Mucosa of descending colon (tissue), 3 donors: ENCODE measurements around the gene VSTM5. TPM values are rescaled to one million over a fixed set of nuclear protein-coding genes. Genes with fewer than 3 reads are reported as not detected.
"Not testable (repeated sequence)": the region's sequence is repeated elsewhere in the genome, so short reads cannot be mapped to it uniquely, and the experiment has no call there.

Experiments
- ATAC-seq: fragments of 200-7000 bp; cut with Tn5 transposase; one replicate; pipeline ENCODE4 v1.9.1; 2020; ENCODE audit warnings: mild to moderate bottlenecking, moderate library complexity
- DNase-seq, 3 donors: peaks; one replicate each; pipeline ENCODE4 v3.0.0-alpha.2; 2020
- H3K36me3 ChIP-seq: fragments of 200-600 bp; one replicate; pipeline ENCODE4 v1.8.0; 2021; ENCODE audit warnings: low read depth, mild to moderate bottlenecking
- H3K4me1 ChIP-seq: fragments of 200-600 bp; one replicate; pipeline ENCODE4 v1.8.0; 2021; ENCODE audit warnings: low read depth, mild to moderate bottlenecking
- H3K4me3 ChIP-seq: fragments of 200-600 bp; one replicate; pipeline ENCODE4 v1.8.0; 2021; ENCODE audit warnings: mild to moderate bottlenecking
- H3K9me3 ChIP-seq: fragments of 200-600 bp; one replicate; pipeline ENCODE4 v1.8.0; 2021; ENCODE audit warnings: mild to moderate bottlenecking
- CTCF ChIP-seq: fragments of 200-600 bp; IDR thresholded peaks from one replicate; pipeline ENCODE4 v1.8.0; 2022; ENCODE audit warnings: antibody characterized with exemption, mild to moderate bottlenecking
- intact Hi-C, 2 donors: fragments of 100-400 bp; cut with DNase I in 1 of 2; cut with micrococcal nuclease in 1 of 2; formaldehyde crosslinking; loops; one replicate each; pipeline versions ENCODE4 v1.11.0 to v1.11.1; 2022; cut with DNase I, micrococcal nuclease
- long read RNA-seq, 2 donors: library from polyadenylated mRNA; unstranded; transcript quantifications; one replicate each; pipeline ENCODE4 v2.0.0, GENCODE V29; 2019 to 2021
- total RNA-seq, 3 donors: library from RNA; stranded (reverse); fragmentation: NEBNext Ultra II Directional in 2 of 3; extraction: Animal tissue kit (Norgen Biotek cat#: 25700) in 2 of 3; gene quantifications; one replicate each; pipeline versions ENCODE4 v1.2.1 to v1.2.4, GENCODE V29; 2021 to 2023
- donor health status: DM: no; HTN: no; CAD: no; lungs with moderate emphysema.
- donor health status: DM: no; HTN: no; CAD: no.
- donor health status: DM: no; HTN: yes; CAD: no.

The VSTM5 gene, protein sequence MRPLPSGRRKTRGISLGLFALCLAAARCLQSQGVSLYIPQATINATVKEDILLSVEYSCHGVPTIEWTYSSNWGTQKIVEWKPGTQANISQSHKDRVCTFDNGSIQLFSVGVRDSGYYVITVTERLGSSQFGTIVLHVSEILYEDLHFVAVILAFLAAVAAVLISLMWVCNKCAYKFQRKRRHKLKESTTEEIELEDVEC
- 1 to 10 TPM; 1.8 to 3.4 (median 2.4) TPM for total RNA-seq
- long read RNA-seq, donor 1, partial matches to known transcripts, result 0 of 2 reads
- long read RNA-seq, donor 1, other reads (novel, unspliced or antisense), result 1 of 2 reads
- long read RNA-seq, donor 2, partial matches to known transcripts, result 0 of 3 reads
- long read RNA-seq, donor 2, other reads (novel, unspliced or antisense), result 0 of 3 reads

DNA sequence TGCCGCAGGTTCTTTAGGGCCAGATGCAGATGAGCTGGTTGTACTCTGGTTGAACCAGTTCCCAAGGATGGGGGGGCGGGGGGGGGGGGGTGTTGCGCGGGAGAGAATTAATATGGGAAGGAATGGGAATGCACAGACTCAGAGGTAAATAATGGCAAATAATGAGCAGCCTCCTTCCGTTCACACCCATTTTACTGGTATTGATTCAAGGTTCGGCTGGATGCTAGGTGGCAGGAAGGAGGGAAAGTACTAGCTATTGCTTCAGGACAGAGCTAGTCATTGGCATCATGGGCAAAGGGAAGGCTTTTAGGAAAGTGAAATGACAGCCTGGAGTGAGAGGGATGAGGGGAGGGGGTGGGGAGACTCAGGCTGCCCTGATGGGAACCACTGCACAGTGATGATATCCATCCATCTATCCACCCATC, at the start of gene VSTM5:
Gene VSTM5 (minus strand): TSS at position 25 of the 425 bp plus-strand sequence. CDS start 116 bp downstream, outside the sequence.
- intact Hi-C loops, result no loop called here
- H3K4me3 ChIP-seq, result no peak within 1 kb of the TSS
- H3K9me3 ChIP-seq, result no peaks in the 10 kb centered on the region
- no peaks in the 10 kb centered on the region for H3K36me3 ChIP-seq
- no peak for TF ChIP-seq CTCF
- DNase-seq, result no peak
- ATAC-seq, result peak; percentile 77
- no peaks in the 10 kb centered on the region for H3K4me1 ChIP-seq

DNA sequence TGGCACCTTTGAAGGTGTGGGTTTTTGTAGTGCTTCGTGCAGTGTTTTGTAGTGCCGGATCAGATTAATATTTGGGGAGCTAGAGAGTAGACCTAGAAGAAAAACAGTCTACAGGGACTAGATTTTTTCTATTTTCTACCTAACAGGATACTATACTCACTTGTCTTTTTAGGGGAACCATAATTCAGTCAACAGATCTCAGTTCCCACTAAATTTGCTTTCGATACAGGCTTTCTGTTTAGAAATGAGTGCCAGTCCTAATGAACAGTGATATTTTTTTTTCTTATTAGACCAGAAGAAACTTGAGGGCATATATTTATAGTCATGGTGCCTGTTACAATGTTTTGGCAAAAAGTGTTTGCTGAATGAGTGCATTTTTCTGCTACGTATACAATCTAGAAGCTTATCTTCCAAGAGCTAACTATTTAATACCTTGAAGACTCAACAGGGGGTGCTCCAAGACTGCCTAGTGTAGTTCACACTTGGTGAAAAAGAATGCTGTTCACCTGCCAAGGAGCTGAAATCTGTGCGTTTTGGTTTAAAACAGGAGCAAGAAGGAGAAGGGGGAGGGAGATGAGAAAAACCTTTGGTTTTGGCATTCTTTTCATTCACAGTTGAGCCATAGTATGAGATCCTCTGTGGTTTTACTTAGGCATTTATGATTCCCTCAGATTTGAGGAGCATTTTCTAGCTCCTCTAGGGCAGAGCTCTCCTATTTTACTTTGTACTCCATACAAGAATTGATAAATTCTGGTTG, 44.9 kb upstream of the VSTM5 start:
- TF ChIP-seq CTCF, result no peak
- Histone ChIP-seq H3K36me3 (no peaks in the 10 kb centered on the region), H3K4me3 (no peak overlapping the region), H3K4me1 (no peaks in the 10 kb centered on the region), H3K9me3 (no peaks in the 10 kb centered on the region)
- DNase-seq (peak in 1 of 3 donors; percentile 49), ATAC-seq (peak; percentile 63)
- intact Hi-C loops, result loop anchor here (10.0 kb wide), 2 partner anchors 520 to 610 kb away; no protein-coding TSS in a partner anchor

DNA sequence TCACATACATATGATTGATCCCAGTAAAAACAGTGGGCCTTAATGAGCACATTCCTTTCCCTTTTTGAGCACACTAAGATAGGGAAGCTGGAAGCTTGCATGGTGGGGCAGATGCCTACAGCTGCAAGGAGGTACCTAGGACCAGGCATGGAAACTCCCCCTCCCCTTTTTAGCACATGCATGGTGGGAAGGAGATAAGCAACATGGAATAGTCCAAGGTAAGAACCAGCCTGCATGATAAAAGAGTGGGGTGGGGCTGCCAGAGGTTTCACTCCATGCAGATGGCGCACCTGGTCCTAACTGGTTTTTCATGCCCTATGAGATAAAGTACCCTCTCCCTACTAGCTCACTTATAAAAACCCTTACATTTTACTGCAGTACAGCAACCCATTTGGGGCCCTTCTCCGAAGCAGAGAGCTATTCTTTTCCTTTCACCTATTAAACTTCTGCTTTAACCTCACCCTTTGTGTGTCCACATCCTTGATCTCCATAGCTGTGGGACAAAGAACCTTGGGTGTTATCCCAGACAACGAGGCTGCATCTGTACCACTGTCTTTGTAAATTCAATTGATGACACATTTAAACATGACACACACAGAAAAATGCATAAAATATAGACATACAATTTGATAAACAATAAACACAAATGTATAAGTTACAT, 40.1 kb upstream of the VSTM5 start:
- H3K4me3 ChIP-seq, result no peak overlapping the region
- no peak for TF ChIP-seq CTCF
- no peak for DNase-seq
- no peaks in the 10 kb centered on the region for H3K4me1 ChIP-seq
- no peak for ATAC-seq
- no peaks in the 10 kb centered on the region for H3K36me3 ChIP-seq
- no peaks in the 10 kb centered on the region for H3K9me3 ChIP-seq
- intact Hi-C loops, result loop anchor here (10.0 kb wide), 2 partner anchors 524 to 614 kb away; no protein-coding TSS in a partner anchor

DNA sequence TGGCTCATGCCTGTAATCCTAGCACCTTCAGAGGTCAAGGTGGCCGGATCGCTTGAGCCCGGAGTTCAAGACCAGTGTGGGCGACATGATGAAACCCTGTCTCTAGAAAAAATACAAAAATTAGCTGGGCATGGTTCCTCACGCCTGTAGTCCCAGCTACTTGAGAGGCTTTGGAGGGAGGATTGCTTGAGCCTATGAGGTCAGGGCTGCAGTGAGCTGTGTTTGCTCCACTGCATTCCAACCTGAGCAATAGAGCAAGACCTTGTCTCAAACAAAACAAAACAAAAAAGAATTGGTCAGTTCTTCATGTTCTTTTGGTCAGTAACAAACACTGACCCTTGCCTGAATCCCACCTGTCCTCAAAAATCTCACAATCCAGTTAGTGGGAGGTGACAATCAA, 36.7 kb upstream of the VSTM5 start:
- no peak for ATAC-seq
- H3K4me1 ChIP-seq, result no peaks in the 10 kb centered on the region
- no peak overlapping the region for H3K4me3 ChIP-seq
- intact Hi-C loops, result no loop called here
- H3K9me3 ChIP-seq, result peaks cover 7% of the 10 kb centered on the region
- DNase-seq, result no peak
- no peaks in the 10 kb centered on the region for H3K36me3 ChIP-seq
- no peak for TF ChIP-seq CTCF

DNA sequence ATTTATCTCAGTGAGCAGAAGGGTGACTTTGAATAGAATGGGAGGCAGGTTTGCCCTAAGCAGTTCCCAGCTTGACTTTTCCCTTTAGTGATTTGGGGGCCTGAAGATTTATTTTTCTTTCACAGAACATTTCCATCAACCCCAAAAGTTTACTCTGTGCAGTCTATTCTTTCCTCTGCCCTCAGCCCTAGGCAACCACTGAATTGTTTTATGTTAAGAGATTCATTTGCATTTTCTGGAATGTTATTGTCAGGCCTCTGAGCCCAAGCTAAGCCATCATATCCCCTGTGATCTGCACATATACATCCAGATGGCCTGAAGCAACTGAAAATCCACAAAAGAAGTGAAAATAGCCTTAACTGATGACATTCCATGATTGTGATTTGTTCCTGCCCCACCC, 28.7 kb upstream of the VSTM5 start:
- intact Hi-C loops, ATAC-seq, H3K36me3 ChIP-seq, H3K4me1 ChIP-seq, H3K4me3 ChIP-seq, DNase-seq: not testable (repeated sequence)
- H3K9me3 ChIP-seq, result peaks cover 16% of the 10 kb centered on the region
